Panc1 (cell line): ENCODE data around the gene CYP2C19. TPM values are rescaled to one million over a fixed set of nuclear protein-coding genes. Genes with fewer than 3 reads are reported as not detected.
"Not testable (repeated sequence)": the region's sequence is repeated elsewhere in the genome, so short reads cannot be mapped to it uniquely, and the experiment has no call there.

Experiments
- ATAC-seq: fragments of 200-7000 bp; cut with Tn5 transposase; 2 replicates; pipeline ENCODE4 v1.9.1; 2020; ENCODE audit warnings: mild to moderate bottlenecking, moderate library complexity
- BruUV-seq: library from RNA; stranded (reverse); fragments of 400-500 nt; replicated peaks from 2 replicates; lab custom pipeline; 2021; lab: Mats Ljungman, UMichigan
- CTCF ChIA-PET: fragments of 300-600 bp; sonication (Branson Sonifier 250); formaldehyde crosslinking; loops from one replicate; lab custom pipeline; 2022; ENCODE audit warnings: antibody characterized with exemption; lab: Charles Lee
- POLR2A ChIA-PET: fragments of 300-600 bp; sonication (Branson Sonifier 250); formaldehyde crosslinking; loops from one replicate; lab custom pipeline; 2022; ENCODE audit warnings: antibody characterized with exemption; lab: Charles Lee
- DNase-seq: peaks from one replicate; pipeline ENCODE4 v3.0.0-alpha.2; 2010; ENCODE audit warnings: low read depth, low spot score
- H3K27ac ChIP-seq: 2 replicates; pipeline ENCODE4 v1.5.1; 2011; ENCODE audit warnings: mild to moderate bottlenecking, low read length, inconsistent platforms
- H3K27me3 ChIP-seq: fragments of 200-500 bp; sonication (Bioruptor generic); 2 replicates; pipeline ENCODE4 v1.6.0; 2014; ENCODE audit warnings: low read length, inconsistent platforms; ENCODE audit not compliant: control insufficient read depth, insufficient read depth
- H3K36me3 ChIP-seq: fragments of 200-500 bp; sonication (Bioruptor generic); 2 replicates; pipeline ENCODE4 v1.5.1; 2014; ENCODE audit warnings: inconsistent platforms, mild to moderate bottlenecking, low read length, moderate library complexity; ENCODE audit not compliant: control insufficient read depth, insufficient read depth
- H3K4me1 ChIP-seq: 2 replicates; pipeline ENCODE4 v1.5.1; 2011; ENCODE audit warnings: inconsistent platforms, mild to moderate bottlenecking, low read length, moderate library complexity; ENCODE audit not compliant: control insufficient read depth, insufficient read depth
- H3K4me3 ChIP-seq, 2 experiments: 2 replicates each; pipeline ENCODE4 v1.5.1; 2011 to 2012; ENCODE audit warnings: low read depth in 2 of 2, low read length in 2 of 2, mild to moderate bottlenecking in 2 of 2, inconsistent platforms in 1 of 2, moderate library complexity in 1 of 2
- H3K9me3 ChIP-seq: fragments of 200-500 bp; sonication (Bioruptor generic); 2 replicates; pipeline ENCODE4 v1.5.1; 2014; ENCODE audit warnings: low read depth, mild to moderate bottlenecking, inconsistent platforms, low read length, moderate library complexity; ENCODE audit not compliant: control insufficient read depth, insufficient read depth
- POLR2AphosphoS5 ChIP-seq: IDR thresholded peaks from 2 replicates; pipeline ENCODE4 v1.6.1; 2012; ENCODE audit warnings: mild to moderate bottlenecking, low read depth, low read length, moderate library complexity
- SIN3A ChIP-seq: IDR thresholded peaks from 2 replicates; pipeline ENCODE4 v1.6.1; 2012; ENCODE audit warnings: low read depth, mild to moderate bottlenecking, low read length, moderate library complexity, borderline replicate concordance; ENCODE audit not compliant: insufficient read depth
- TCF7L2 ChIP-seq: IDR thresholded peaks from 2 replicates; pipeline ENCODE4 v1.6.1; 2011; ENCODE audit warnings: mild to moderate bottlenecking, low read depth, low read length, inconsistent platforms
- in situ Hi-C: cut with HindIII; loops from 2 replicates; pipeline ENCODE4 v1.10.0; 2016; ENCODE audit warnings: low sequenced_read_pairs, low pct_unique_long_range_greater_than_20kb
- intact Hi-C: fragments of 100-400 bp; cut with micrococcal nuclease; formaldehyde crosslinking; loops from one replicate; pipeline ENCODE4 v1.10.0; 2022; ENCODE audit not compliant: unreplicated experiment
- total RNA-seq: library from RNA; stranded (reverse); gene quantifications from one replicate; pipeline ENCODE4 v1.2.1, GENCODE V29; 2021; ENCODE audit not compliant: unreplicated experiment
- TF ChIP-seq, protein P1 (sequence below), 2 experiments: IDR thresholded peaks; 2 replicates each; pipeline ENCODE4 v1.6.1; 2011 to 2012; ENCODE audit warnings: low read depth in 2 of 2, control low read depth in 1 of 2, low read length in 1 of 2, mild to moderate bottlenecking in 1 of 2, moderate library complexity in 1 of 2; ENCODE audit not compliant: insufficient read depth in 1 of 2
- TF ChIP-seq, protein P2 (sequence below): fragments of 450-650 bp; IDR thresholded peaks from 2 replicates; pipeline ENCODE4 v1.5.1; 2017; ENCODE audit warnings: mild to moderate bottlenecking

CYP2C19 gene
- total RNA-seq, 1 experiment from 2014 or later: 0.15 TPM

DNA sequence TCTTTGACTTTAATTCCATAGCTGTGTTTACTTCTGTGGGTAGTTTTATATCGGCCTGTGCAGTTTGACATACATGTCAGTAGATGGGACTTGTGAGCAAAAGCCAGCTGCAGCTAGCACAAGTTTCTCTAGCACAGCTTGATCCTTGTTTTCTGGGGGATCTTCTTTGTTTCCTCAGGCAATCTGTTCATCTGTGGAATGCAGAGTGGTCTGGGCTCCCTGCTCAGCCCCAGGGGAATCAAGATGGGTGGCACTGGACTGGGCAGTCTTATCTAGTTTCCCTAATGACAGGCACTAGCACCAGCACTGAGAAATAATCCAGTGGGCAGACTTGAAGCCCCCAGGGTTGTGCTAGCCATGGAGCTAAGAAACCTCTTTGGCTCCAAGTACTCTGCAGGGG is 40.8 kb downstream of the CYP2C19 start:
- ATAC-seq (no peak), DNase-seq (no peak)
- ChIA-PET POLR2A (no interaction called here), CTCF (no interaction called here)
- in situ Hi-C loops (no loop called here), intact Hi-C loops (loop anchor here (1.0 kb wide), 1 partner anchor 71 kb away; no protein-coding TSS in a partner anchor)
- no peaks in the 10 kb centered on the region for H3K4me1 ChIP-seq
- H3K4me3 ChIP-seq: no peak overlapping the region
- no peak for TF ChIP-seq TCF7L2
- TF ChIP-seq, protein P1, sequence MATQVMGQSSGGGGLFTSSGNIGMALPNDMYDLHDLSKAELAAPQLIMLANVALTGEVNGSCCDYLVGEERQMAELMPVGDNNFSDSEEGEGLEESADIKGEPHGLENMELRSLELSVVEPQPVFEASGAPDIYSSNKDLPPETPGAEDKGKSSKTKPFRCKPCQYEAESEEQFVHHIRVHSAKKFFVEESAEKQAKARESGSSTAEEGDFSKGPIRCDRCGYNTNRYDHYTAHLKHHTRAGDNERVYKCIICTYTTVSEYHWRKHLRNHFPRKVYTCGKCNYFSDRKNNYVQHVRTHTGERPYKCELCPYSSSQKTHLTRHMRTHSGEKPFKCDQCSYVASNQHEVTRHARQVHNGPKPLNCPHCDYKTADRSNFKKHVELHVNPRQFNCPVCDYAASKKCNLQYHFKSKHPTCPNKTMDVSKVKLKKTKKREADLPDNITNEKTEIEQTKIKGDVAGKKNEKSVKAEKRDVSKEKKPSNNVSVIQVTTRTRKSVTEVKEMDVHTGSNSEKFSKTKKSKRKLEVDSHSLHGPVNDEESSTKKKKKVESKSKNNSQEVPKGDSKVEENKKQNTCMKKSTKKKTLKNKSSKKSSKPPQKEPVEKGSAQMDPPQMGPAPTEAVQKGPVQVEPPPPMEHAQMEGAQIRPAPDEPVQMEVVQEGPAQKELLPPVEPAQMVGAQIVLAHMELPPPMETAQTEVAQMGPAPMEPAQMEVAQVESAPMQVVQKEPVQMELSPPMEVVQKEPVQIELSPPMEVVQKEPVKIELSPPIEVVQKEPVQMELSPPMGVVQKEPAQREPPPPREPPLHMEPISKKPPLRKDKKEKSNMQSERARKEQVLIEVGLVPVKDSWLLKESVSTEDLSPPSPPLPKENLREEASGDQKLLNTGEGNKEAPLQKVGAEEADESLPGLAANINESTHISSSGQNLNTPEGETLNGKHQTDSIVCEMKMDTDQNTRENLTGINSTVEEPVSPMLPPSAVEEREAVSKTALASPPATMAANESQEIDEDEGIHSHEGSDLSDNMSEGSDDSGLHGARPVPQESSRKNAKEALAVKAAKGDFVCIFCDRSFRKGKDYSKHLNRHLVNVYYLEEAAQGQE (IDR thresholded peaks at IDR 0.05; ENCODE audit: insufficient read depth in 1 of 2, low read depth in 2 of 2, low read length in 1 of 2): no peak
- TF ChIP-seq, protein P2, sequence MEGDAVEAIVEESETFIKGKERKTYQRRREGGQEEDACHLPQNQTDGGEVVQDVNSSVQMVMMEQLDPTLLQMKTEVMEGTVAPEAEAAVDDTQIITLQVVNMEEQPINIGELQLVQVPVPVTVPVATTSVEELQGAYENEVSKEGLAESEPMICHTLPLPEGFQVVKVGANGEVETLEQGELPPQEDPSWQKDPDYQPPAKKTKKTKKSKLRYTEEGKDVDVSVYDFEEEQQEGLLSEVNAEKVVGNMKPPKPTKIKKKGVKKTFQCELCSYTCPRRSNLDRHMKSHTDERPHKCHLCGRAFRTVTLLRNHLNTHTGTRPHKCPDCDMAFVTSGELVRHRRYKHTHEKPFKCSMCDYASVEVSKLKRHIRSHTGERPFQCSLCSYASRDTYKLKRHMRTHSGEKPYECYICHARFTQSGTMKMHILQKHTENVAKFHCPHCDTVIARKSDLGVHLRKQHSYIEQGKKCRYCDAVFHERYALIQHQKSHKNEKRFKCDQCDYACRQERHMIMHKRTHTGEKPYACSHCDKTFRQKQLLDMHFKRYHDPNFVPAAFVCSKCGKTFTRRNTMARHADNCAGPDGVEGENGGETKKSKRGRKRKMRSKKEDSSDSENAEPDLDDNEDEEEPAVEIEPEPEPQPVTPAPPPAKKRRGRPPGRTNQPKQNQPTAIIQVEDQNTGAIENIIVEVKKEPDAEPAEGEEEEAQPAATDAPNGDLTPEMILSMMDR: no peak
- TF ChIP-seq SIN3A: no peak
- no peak for TF ChIP-seq POLR2AphosphoS5
- no peaks in the 10 kb centered on the region for H3K9me3 ChIP-seq
- H3K27ac ChIP-seq: no peak overlapping the region
- BruUV-seq: no TSS peak
- H3K27me3 ChIP-seq: no peaks in the 10 kb centered on the region
- no peaks in the 10 kb centered on the region for H3K36me3 ChIP-seq

DNA sequence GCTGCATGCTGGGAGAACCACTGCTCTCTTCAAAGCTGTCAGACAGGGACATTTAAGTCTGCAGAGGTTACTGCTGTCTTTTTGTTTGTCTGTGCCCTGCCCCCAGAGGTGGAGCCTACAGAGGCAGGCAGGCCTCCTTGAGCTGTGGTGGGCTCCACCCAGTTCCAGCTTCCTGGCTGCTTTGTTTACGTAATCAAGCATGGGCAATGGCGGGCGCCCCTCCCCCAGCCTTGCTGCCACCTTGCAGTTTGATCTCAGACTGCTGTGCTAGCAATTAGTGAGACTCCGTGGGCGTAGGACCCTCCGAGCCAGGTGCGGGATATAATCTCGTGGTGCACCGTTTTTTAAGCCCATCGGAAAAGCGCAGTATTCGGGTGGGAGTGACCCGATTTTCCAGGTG is 67.5 kb downstream of the CYP2C19 start:
- H3K36me3 ChIP-seq, ATAC-seq, in situ Hi-C loops, CTCF ChIA-PET, BruUV-seq, DNase-seq, intact Hi-C loops, H3K9me3 ChIP-seq, POLR2A ChIA-PET, H3K4me1 ChIP-seq, H3K27ac ChIP-seq, H3K4me3 ChIP-seq, H3K27me3 ChIP-seq: not testable (repeated sequence)

DNA sequence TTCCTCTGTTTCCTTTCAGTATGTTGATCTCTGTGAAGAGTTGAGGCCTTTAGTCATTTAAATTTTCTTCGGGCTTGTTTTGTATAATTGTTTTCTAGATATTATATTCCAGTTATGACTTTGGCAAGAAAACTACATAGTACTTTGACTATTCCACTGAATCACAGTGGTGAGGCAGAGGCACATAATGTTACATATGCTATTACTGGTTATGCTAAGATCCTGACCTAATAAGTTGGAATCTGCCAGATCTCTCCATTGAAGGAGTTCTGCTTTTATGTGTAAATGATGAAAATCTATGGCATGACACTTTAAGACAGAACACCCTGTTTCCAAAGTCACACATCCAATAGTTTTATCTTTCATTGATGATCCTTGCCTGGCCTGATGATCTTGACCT is 83.7 kb downstream of the CYP2C19 start:
- H3K4me3 ChIP-seq: no peak overlapping the region
- TF ChIP-seq POLR2AphosphoS5 (no peak), TCF7L2 (no peak), SIN3A (no peak)
- TF ChIP-seq, protein P1 (IDR thresholded peaks at IDR 0.05; ENCODE audit: insufficient read depth in 1 of 2, low read depth in 2 of 2, low read length in 1 of 2): no peak
- TF ChIP-seq, protein P2: no peak
- H3K9me3 ChIP-seq: no peaks in the 10 kb centered on the region
- H3K36me3 ChIP-seq: no peaks in the 10 kb centered on the region
- CTCF ChIA-PET: no interaction called here
- ATAC-seq (no peak), DNase-seq (no peak)
- H3K4me1 ChIP-seq: no peaks in the 10 kb centered on the region
- POLR2A ChIA-PET: no interaction called here
- H3K27me3 ChIP-seq: no peaks in the 10 kb centered on the region; the same call in 1 of the 2 replicates
- BruUV-seq: no TSS peak
- in situ Hi-C loops: no loop called here
- H3K27ac ChIP-seq: no peak overlapping the region
- intact Hi-C loops: no loop called here
